ENCODE data around the gene SLC16A10.

DNA sequence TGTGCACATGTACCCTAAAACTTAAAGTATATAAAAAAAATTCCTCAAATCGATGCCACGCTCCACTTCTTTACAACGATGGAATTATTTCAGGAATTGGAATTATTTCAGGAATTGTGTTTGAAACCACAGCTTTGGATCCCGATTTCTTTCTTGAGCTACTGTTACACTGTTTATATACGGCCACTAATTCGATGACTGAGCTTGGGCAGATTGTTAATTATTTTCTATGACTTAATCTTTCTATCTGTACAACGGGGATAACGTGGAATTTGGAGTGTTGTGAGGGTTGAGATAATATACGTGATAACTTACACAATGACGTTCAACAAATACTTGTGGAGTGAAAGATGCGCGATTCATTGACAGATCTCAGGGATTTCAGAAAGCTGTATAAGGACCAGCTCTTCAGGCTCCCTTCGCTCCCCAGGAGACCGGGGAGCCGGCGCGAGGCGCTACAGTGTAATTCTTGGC lies 171.3 kb downstream of the SLC16A10 start:
- TF ChIP-seq CTCF (IDR thresholded peaks at IDR 0.05) = no peak
- no peak for TF ChIP-seq POLR2AphosphoS5 (IDR thresholded peaks at IDR 0.05)
- TF ChIP-seq POLR2A (IDR thresholded peaks at IDR 0.05; ENCODE audit: low read depth) = no peak
- TF ChIP-seq EP300 (IDR thresholded peaks at IDR 0.05) = no peak
